CD4-positive, alpha-beta memory T cell (primary cell): Measurements from ENCODE around the gene GRID1. TPM values are rescaled to one million over a fixed set of nuclear protein-coding genes. Genes with fewer than 3 reads are reported as not detected.

Experiments
- CTCF ChIA-PET: fragments of 350-600 bp; sonication (Branson Sonifier 250); formaldehyde crosslinking; loops from one replicate; lab custom pipeline; 2021; ENCODE audit warnings: inconsistent platforms; ENCODE audit not compliant: partially characterized antibody; lab: Charles Lee
- POLR2A ChIA-PET: fragments of 350-600 bp; sonication (Branson Sonifier 250); formaldehyde crosslinking; loops from one replicate; lab custom pipeline; 2021; ENCODE audit not compliant: partially characterized antibody; lab: Charles Lee
- DNase-seq, 5 donors: peaks; one replicate each; pipeline versions ENCODE4 v3.0.0 to v3.0.0-alpha.2; 2020 to 2022; ENCODE audit warnings: mixed read lengths in 1 of 5
- H3K27ac ChIP-seq: one replicate; pipeline ENCODE4 v1.7.0; 2013; ENCODE audit warnings: low read depth, low read length
- H3K27me3 ChIP-seq: 2 replicates; pipeline ENCODE4 v1.7.0; 2013; ENCODE audit warnings: mild to moderate bottlenecking, low read length, moderate library complexity; ENCODE audit not compliant: insufficient read depth
- H3K36me3 ChIP-seq: 2 replicates; pipeline ENCODE4 v1.7.0; 2013; ENCODE audit warnings: mild to moderate bottlenecking, low read length, moderate library complexity; ENCODE audit not compliant: insufficient read depth
- H3K4me1 ChIP-seq: 2 replicates; pipeline ENCODE4 v1.7.0; 2013; ENCODE audit warnings: mild to moderate bottlenecking, low read length, moderate library complexity; ENCODE audit not compliant: insufficient read depth
- H3K4me3 ChIP-seq, 2 donors: one replicate each; pipeline ENCODE4 v1.7.0; 2013; ENCODE audit warnings: low read length in 2 of 2, mild to moderate bottlenecking in 1 of 2
- H3K9me3 ChIP-seq, 2 donors: one replicate each; pipeline ENCODE4 v1.7.0; 2013; ENCODE audit warnings: low read length in 2 of 2, control low read depth in 1 of 2; ENCODE audit not compliant: control insufficient read depth in 1 of 2
- H3K27ac Mint-ChIP-seq, 7 donors: one replicate each; pipeline ENCODE4 v1.8.0; 2020 to 2021; ENCODE audit warnings: mixed read lengths in 7 of 7, mild to moderate bottlenecking in 6 of 7, inconsistent platforms in 3 of 7, moderate library complexity in 3 of 7
- H3K27me3 Mint-ChIP-seq, 2 donors: one replicate each; pipeline ENCODE4 v1.8.0; 2020 to 2021; ENCODE audit warnings: mixed read lengths in 2 of 2
- H3K36me3 Mint-ChIP-seq, 2 donors: one replicate each; pipeline ENCODE4 v1.8.0; 2020 to 2021; ENCODE audit warnings: mixed read lengths in 2 of 2, inconsistent platforms in 1 of 2, mild to moderate bottlenecking in 1 of 2
- H3K4me1 Mint-ChIP-seq, 4 donors: one replicate each; pipeline ENCODE4 v1.8.0; 2020 to 2021; ENCODE audit warnings: mixed read lengths in 4 of 4, mild to moderate bottlenecking in 1 of 4
- H3K4me3 Mint-ChIP-seq, 8 donors: one replicate each; pipeline ENCODE4 v1.8.0; 2020 to 2021; ENCODE audit warnings: mixed read lengths in 8 of 8, mild to moderate bottlenecking in 7 of 8, moderate library complexity in 6 of 8, inconsistent platforms in 3 of 8
- H3K9me3 Mint-ChIP-seq, 8 donors: one replicate each; pipeline ENCODE4 v1.8.0; 2020 to 2021; ENCODE audit warnings: mixed read lengths in 8 of 8, mild to moderate bottlenecking in 5 of 8, inconsistent platforms in 3 of 8, moderate library complexity in 1 of 8
- intact Hi-C: fragments of 100-400 bp; cut with micrococcal nuclease; formaldehyde crosslinking; loops from one replicate; pipeline ENCODE4 v1.15.1; 2023
- polyA plus RNA-seq, 2 donors: library from polyadenylated mRNA; unstranded; fragments of 300-500 nt; fragmentation: Illumina TruSeq; gene quantifications; one replicate each; pipeline ENCODE4 v1.2.3, GENCODE V29; 2021
- total RNA-seq, 2 experiments: library from RNA; stranded (reverse); gene quantifications; one replicate each; pipeline ENCODE4 v1.2.3, GENCODE V29; 2021

GRID1 gene
- total and polyA plus RNA-seq, 4 experiments from 2014 or later = not detected

DNA sequence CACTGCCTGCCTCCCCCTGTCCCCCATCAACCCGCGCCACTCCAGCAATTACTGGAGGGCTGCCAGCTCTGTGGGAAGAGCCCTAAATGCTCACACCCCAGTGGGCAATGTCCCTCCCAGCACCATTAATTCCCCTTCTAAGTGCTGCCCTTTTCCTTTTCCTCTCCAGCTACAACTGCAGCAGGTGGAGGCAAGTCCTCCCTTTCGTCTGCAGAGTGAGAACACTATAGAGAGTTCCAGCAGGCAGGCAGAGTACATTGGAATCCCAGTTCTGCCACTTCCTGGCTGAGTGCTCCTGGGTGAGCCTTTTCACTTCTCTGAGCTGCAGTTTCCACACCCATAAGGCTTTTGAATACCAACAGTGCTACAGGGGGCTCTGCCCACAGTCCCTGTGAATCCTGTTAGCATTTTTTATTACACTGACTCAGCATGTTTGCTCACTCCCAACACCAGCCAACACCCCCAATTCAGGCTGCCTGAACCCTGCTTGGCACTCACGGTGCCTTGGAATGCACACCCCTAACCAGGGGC lies 447.0 kb downstream of the GRID1 start:
- Histone ChIP-seq H3K4me1 (no peaks in the 10 kb centered on the region), H3K9me3 (no peaks in the 10 kb centered on the region), H3K27ac (no peak overlapping the region), H3K4me3 (no peak overlapping the region), H3K36me3 (no peaks in the 10 kb centered on the region), H3K27me3 (no peaks in the 10 kb centered on the region)
- ChIA-PET POLR2A (no interaction called here), CTCF (no interaction called here)
- no peak for DNase-seq
- H3K4me3 Mint-ChIP-seq = no peak overlapping the region
- H3K4me1 Mint-ChIP-seq = no peaks in the 10 kb centered on the region
- peaks cover 0 to 5% of the 10 kb centered on the region in 2 donors for H3K27me3 Mint-ChIP-seq
- intact Hi-C loops = no loop called here
- no peak overlapping the region for H3K27ac Mint-ChIP-seq
- H3K9me3 Mint-ChIP-seq = no peaks in the 10 kb centered on the region
- no peaks in the 10 kb centered on the region for H3K36me3 Mint-ChIP-seq

- Mint-ChIP-seq H3K27ac (no peak overlapping the region), H3K36me3 (no peaks in the 10 kb centered on the region), H3K4me1 (no peaks in the 10 kb centered on the region), H3K4me3 (no peak overlapping the region), H3K27me3 (peaks cover 0 to 5% of the 10 kb centered on the region in 2 donors), H3K9me3 (no peaks in the 10 kb centered on the region)
- no peaks in the 10 kb centered on the region for H3K9me3 ChIP-seq
- ChIA-PET CTCF (no interaction called here), POLR2A (no interaction called here)
- DNase-seq = no peak
- H3K27me3 ChIP-seq = no peaks in the 10 kb centered on the region
- no peaks in the 10 kb centered on the region for H3K36me3 ChIP-seq
- H3K4me1 ChIP-seq = no peaks in the 10 kb centered on the region
- no peak overlapping the region for H3K27ac ChIP-seq
- intact Hi-C loops = no loop called here
- H3K4me3 ChIP-seq = no peak overlapping the region
Observed at GRCh38 chr10:85918371-85918770, 448.2 kb downstream of the GRID1 start.

GRCh38 chr10:85917601-85918000 lies 449.0 kb downstream of the GRID1 start:
- H3K9me3 ChIP-seq = no peaks in the 10 kb centered on the region
- Mint-ChIP-seq H3K27ac (no peak overlapping the region), H3K36me3 (no peaks in the 10 kb centered on the region), H3K4me1 (no peaks in the 10 kb centered on the region), H3K27me3 (peaks cover 0 to 2% of the 10 kb centered on the region in 2 donors), H3K4me3 (no peak overlapping the region), H3K9me3 (no peaks in the 10 kb centered on the region)
- POLR2A ChIA-PET = no interaction called here
- no peaks in the 10 kb centered on the region for H3K4me1 ChIP-seq
- DNase-seq = no peak
- no peaks in the 10 kb centered on the region for H3K27me3 ChIP-seq
- no peaks in the 10 kb centered on the region for H3K36me3 ChIP-seq
- intact Hi-C loops = no loop called here
- no peak overlapping the region for H3K4me3 ChIP-seq
- CTCF ChIA-PET = no interaction called here
- H3K27ac ChIP-seq = no peak overlapping the region

GRCh38 chr10:85916994-85917573 lies 449.5 kb downstream of the GRID1 start:
- DNase-seq = no peak
- Mint-ChIP-seq H3K36me3 (no peaks in the 10 kb centered on the region), H3K9me3 (no peaks in the 10 kb centered on the region), H3K27me3 (peaks cover 0 to 2% of the 10 kb centered on the region in 2 donors), H3K4me1 (no peaks in the 10 kb centered on the region), H3K27ac (no peak overlapping the region), H3K4me3 (no peak overlapping the region)
- POLR2A ChIA-PET = no interaction called here
- Histone ChIP-seq H3K36me3 (no peaks in the 10 kb centered on the region), H3K9me3 (no peaks in the 10 kb centered on the region), H3K4me3 (no peak overlapping the region), H3K4me1 (no peaks in the 10 kb centered on the region), H3K27me3 (no peaks in the 10 kb centered on the region), H3K27ac (no peak overlapping the region)
- intact Hi-C loops = no loop called here
- CTCF ChIA-PET = no interaction called here

DNA sequence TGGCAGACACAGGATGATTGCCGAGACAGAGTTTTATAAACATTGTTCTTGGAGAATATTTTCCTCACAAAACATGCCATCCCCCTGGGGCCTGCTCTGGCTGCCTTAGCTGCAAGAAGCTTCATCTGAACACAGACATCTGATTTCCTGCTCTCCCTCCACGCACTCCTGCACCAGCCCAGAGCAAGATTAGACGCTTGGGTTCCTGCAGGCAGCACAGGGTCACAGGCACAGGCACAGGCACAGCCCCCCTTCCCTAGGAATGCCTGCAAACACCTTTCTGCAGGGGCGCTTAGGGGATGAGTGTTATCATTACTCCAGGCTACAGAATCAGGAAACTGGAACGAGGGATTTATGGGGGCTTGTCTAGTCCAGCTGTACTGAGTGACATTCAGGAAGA lies 450.3 kb downstream of the GRID1 start:
- H3K4me3 Mint-ChIP-seq = no peak overlapping the region
- CTCF ChIA-PET = no interaction called here
- Histone ChIP-seq H3K27ac (no peak overlapping the region), H3K27me3 (no peaks in the 10 kb centered on the region), H3K4me1 (no peaks in the 10 kb centered on the region), H3K36me3 (no peaks in the 10 kb centered on the region), H3K4me3 (no peak overlapping the region), H3K9me3 (no peaks in the 10 kb centered on the region)
- H3K36me3 Mint-ChIP-seq = no peaks in the 10 kb centered on the region
- no peak overlapping the region for H3K27ac Mint-ChIP-seq
- peaks cover 0 to 2% of the 10 kb centered on the region in 2 donors for H3K27me3 Mint-ChIP-seq
- no peaks in the 10 kb centered on the region for H3K9me3 Mint-ChIP-seq
- intact Hi-C loops = no loop called here
- DNase-seq = no peak
- no peaks in the 10 kb centered on the region for H3K4me1 Mint-ChIP-seq
- POLR2A ChIA-PET = no interaction called here

- ChIA-PET CTCF (no interaction called here), POLR2A (no interaction called here)
- intact Hi-C loops = no loop called here
- Histone ChIP-seq H3K4me1 (no peaks in the 10 kb centered on the region), H3K4me3 (no peak overlapping the region), H3K9me3 (no peaks in the 10 kb centered on the region), H3K27me3 (no peaks in the 10 kb centered on the region), H3K27ac (no peak overlapping the region), H3K36me3 (no peaks in the 10 kb centered on the region)
- no peak for DNase-seq
- H3K4me1 Mint-ChIP-seq = no peaks in the 10 kb centered on the region
- peaks cover 2 to 3% of the 10 kb centered on the region in 2 donors for H3K27me3 Mint-ChIP-seq
- H3K27ac Mint-ChIP-seq = no peak overlapping the region
- H3K4me3 Mint-ChIP-seq = no peak overlapping the region
- H3K36me3 Mint-ChIP-seq = no peaks in the 10 kb centered on the region
- no peaks in the 10 kb centered on the region for H3K9me3 Mint-ChIP-seq
Observed at GRCh38 chr10:85915245-85915846, 451.2 kb downstream of the GRID1 start.

DNA sequence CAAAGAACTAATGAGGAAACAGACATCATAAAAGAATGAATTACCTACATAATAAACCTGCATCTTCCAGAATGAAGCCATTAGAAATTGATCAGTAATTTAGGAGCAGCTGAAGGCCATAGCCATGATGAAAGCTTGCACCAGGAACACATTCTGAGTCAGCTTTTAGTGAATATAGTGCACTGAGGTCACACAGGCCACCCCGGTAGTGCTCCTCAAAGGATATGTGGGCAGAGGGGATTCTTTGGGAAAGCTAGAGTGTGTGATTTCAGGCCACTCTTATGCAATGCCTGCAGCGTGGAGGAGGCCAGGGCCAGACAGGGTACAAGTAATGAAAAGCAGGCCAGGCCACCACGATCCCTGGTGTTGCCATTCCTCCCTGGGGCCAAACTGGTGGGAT lies 451.9 kb downstream of the GRID1 start:
- CTCF ChIA-PET = interaction anchor here (1.5 kb wide), 1 partner anchor 11 kb away, joined by 4 read pairs; no protein-coding TSS in a partner anchor
- no peaks in the 10 kb centered on the region for H3K4me1 ChIP-seq
- H3K4me1 Mint-ChIP-seq = no peaks in the 10 kb centered on the region

More for the DNA sequence above, 451.9 kb downstream of the GRID1 start:
- H3K36me3 Mint-ChIP-seq = no peaks in the 10 kb centered on the region
- peaks cover 2 to 3% of the 10 kb centered on the region in 2 donors for H3K27me3 Mint-ChIP-seq
- H3K27ac Mint-ChIP-seq = no peak overlapping the region
- no peaks in the 10 kb centered on the region for H3K27me3 ChIP-seq
- H3K4me3 Mint-ChIP-seq = no peak overlapping the region
- no peak for DNase-seq
- H3K9me3 Mint-ChIP-seq = no peaks in the 10 kb centered on the region
- H3K4me3 ChIP-seq = no peak overlapping the region
- no peaks in the 10 kb centered on the region for H3K36me3 ChIP-seq
- POLR2A ChIA-PET = no interaction called here
- no peaks in the 10 kb centered on the region for H3K9me3 ChIP-seq
- H3K27ac ChIP-seq = no peak overlapping the region
- intact Hi-C loops = no loop called here
